ENCODE measurements around the gene ASAP3.

ASAP3 gene

DNA sequence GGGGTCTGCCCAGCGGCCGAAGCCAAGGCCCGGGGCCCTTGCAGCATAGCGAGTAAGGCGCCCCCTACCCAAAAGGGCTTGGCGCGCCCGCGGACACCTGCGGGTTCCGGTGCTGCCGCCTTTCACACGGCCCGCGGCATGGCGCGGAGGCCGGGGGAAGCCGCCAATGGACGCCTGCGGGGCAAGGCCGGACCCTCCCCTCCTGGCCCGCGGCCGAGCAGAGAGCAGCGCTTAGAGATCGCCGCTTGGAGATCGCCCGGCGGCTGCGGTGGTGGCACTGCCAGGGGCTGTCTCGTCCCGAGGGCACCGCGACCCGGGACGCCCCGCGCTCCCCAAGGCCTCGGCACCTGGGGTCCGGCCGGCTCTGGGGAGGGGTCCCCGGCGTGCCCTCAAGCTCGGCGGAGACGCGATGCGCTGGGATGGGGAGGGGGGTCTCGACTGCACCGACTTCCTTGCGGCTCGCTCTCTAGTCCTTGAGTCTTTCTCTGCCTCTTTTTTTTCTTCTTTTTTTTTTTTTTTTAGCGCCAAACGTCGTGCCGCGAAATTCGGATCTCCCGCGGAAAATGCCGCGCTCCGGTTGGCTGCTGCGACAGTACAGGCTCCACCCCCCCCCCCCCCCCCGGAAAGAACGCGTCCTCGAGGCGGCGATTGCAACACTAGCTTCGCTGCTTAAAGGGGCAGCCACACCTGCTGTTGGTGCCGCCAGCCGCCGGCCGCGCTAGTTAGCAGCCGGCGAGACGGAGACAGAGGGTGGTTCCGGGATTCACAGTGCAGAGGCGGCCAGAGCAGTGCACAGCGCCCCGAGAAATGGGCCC, 47.0 kb upstream of the ASAP3 start, which contains the start of gene E2F2:
Gene E2F2 (minus strand): TSS at position 487 of the 815 bp plus-strand sequence. CDS start 440 bp downstream, at position 47.
- Histone ChIP-seq H3K23ac (ENCODE audit: low read length in 2 of 2) (peak within 1 kb of the TSS in 1 of 2 experiments; percentile 92), H3K27me3 (ENCODE audit: control insufficient read depth in 1 of 2, insufficient read depth in 1 of 2, low read length in 2 of 2) (peaks cover 6 to 10% of the 10 kb centered on the region in 2 experiments)
- under 1% methylated on average over 60 of the region's 85 CpGs for WGBS

GRCh38 chr1:23530087-23530746, 46.2 kb upstream of the ASAP3 start:
- Histone ChIP-seq H3K18ac (ENCODE audit: low read depth in 1 of 2, low read length in 2 of 2) (no peak overlapping the region), H2BK12ac (ENCODE audit: low read length in 2 of 2) (no peak overlapping the region), H2BK5ac (ENCODE audit: low read depth, low read length, poor library complexity, severe bottlenecking) (no peak overlapping the region), H3K23ac (ENCODE audit: low read length in 2 of 2) (no peak overlapping the region), H3K4me3 (ENCODE audit: insufficient read depth in 1 of 2, low read depth in 1 of 2, low read length in 2 of 2) (peak overlapping the region; percentile 53 to 74), H3K36me3 (ENCODE audit: control insufficient read depth in 1 of 2, insufficient read depth in 2 of 2, low read depth in 1 of 2, low read length in 2 of 2) (no peaks in the 10 kb centered on the region), H3K4me1 (ENCODE audit: control insufficient read depth, insufficient read depth, low read depth, low read length) (peaks cover 16% of the 10 kb centered on the region), H3K4ac (ENCODE audit: low read depth in 1 of 2, low read length in 2 of 2) (no peak overlapping the region), H4K8ac (ENCODE audit: low read length) (no peak overlapping the region), H3K14ac (ENCODE audit: low read length in 2 of 2) (peak overlapping the region in 1 of 2 experiments; percentile 51), H3K27me3 (ENCODE audit: control insufficient read depth in 1 of 2, insufficient read depth in 1 of 2, low read length in 2 of 2) (peaks cover 6 to 10% of the 10 kb centered on the region in 2 experiments), H2BK15ac (ENCODE audit: low read depth, poor library complexity, severe bottlenecking) (no peak overlapping the region), H2AK5ac (ENCODE audit: low read length, severe bottlenecking) (no peak overlapping the region), H4K91ac (ENCODE audit: low read length) (no peak overlapping the region), H3K79me1 (replicated peaks; ENCODE audit: low read length, poor library complexity, severe bottlenecking) (peaks cover 5% of the 10 kb centered on the region), H2AFZ (ENCODE audit: low read depth, low read length) (peak overlapping the region; percentile 73), H3K4me2 (ENCODE audit: low read length, poor library complexity, severe bottlenecking) (peak overlapping the region; percentile 98), H2BK120ac (ENCODE audit: low read depth, low read length) (no peak overlapping the region), H3K9me3 (ENCODE audit: control insufficient read depth, low read length) (no peaks in the 10 kb centered on the region), H3K9ac (ENCODE audit: low read length) (no peak overlapping the region), H3K27ac (ENCODE audit: low read length, poor library complexity, severe bottlenecking) (no peak overlapping the region)
- DNase-seq = no peak
- WGBS = 45% methylated on average over 8 of the region's 22 CpGs

More for the DNA sequence above, 47.0 kb upstream of the ASAP3 start, which contains the start of gene E2F2:
- Histone ChIP-seq H4K91ac (ENCODE audit: low read length) (no peak within 1 kb of the TSS), H3K27ac (ENCODE audit: low read length, poor library complexity, severe bottlenecking) (no peak within 1 kb of the TSS), H3K4me1 (ENCODE audit: control insufficient read depth, insufficient read depth, low read depth, low read length) (peaks cover 17% of the 10 kb centered on the region), H2BK120ac (ENCODE audit: low read depth, low read length) (no peak within 1 kb of the TSS), H2AK5ac (ENCODE audit: low read length, severe bottlenecking) (no peak within 1 kb of the TSS), H2BK5ac (ENCODE audit: low read depth, low read length, poor library complexity, severe bottlenecking) (no peak within 1 kb of the TSS), H3K4me3 (ENCODE audit: insufficient read depth in 1 of 2, low read depth in 1 of 2, low read length in 2 of 2) (peak within 1 kb of the TSS; percentile 53 to 74), H4K8ac (ENCODE audit: low read length) (peak within 1 kb of the TSS; percentile 95), H3K9me3 (ENCODE audit: control insufficient read depth, low read length) (no peaks in the 10 kb centered on the region), H3K14ac (ENCODE audit: low read length in 2 of 2) (peak within 1 kb of the TSS in 1 of 2 experiments; percentile 51), H3K9ac (ENCODE audit: low read length) (peak within 1 kb of the TSS; percentile 58), H2AFZ (ENCODE audit: low read depth, low read length) (peak within 1 kb of the TSS; percentile 90), H2BK15ac (ENCODE audit: low read depth, poor library complexity, severe bottlenecking) (no peak within 1 kb of the TSS), H3K4ac (ENCODE audit: low read depth in 1 of 2, low read length in 2 of 2) (peak within 1 kb of the TSS; percentile 27 to 63), H3K4me2 (ENCODE audit: low read length, poor library complexity, severe bottlenecking) (peak within 1 kb of the TSS; percentile 98), H3K36me3 (ENCODE audit: control insufficient read depth in 1 of 2, insufficient read depth in 2 of 2, low read depth in 1 of 2, low read length in 2 of 2) (no peaks in the 10 kb centered on the region), H3K18ac (ENCODE audit: low read depth in 1 of 2, low read length in 2 of 2) (peak within 1 kb of the TSS in 1 of 2 experiments; percentile 64), H2BK12ac (ENCODE audit: low read length in 2 of 2) (peak within 1 kb of the TSS in 1 of 2 experiments; percentile 13), H3K79me1 (replicated peaks; ENCODE audit: low read length, poor library complexity, severe bottlenecking) (peaks cover 5% of the 10 kb centered on the region)
- DNase-seq = peak; percentile 87

DNA sequence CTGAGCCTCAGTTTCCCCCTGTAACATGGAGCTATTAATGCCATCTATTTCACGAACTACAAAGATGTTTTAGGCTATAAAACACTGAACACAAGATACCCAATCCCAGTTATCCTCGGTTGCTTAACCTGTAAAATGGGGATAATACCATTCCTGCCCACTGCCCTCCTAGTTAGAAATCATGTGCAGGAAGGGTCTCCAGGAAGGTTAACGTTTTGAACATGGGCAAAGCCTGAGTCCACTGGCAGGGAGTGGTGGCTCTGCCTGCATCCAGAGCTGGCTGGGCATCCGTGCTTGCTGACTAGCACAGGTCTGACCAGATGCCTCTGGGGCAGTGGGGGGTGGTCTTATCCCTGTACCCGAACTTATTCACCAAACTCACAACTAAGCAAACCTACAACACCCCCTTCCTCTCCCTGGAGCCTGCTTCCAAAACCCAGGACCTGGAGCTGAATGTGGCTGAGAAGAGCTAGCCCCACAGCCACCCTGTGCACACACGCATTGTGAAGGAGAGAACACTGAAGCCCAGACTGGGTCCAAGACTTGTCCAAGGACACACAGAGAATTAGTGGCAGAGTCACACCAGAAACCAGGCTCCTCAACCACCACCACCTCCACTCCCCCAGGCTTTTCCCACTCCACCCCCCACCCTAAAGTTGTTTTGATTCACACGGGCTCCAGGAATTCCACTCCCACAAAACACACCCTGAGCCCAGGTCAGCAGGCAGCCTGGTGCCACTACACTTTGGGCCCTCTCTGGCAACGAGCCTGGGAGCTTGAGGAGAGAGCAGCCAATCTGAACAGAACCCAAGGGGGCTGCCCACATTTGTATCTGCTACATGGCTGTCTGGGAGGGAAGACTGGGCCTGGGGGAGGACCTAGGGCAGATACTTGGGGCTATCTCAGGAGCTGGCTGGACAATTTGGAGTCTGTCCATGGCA, 45.4 kb upstream of the ASAP3 start:
- no peak overlapping the region for H2BK15ac ChIP-seq (ENCODE audit: low read depth, poor library complexity, severe bottlenecking)
- no peak overlapping the region for H2AFZ ChIP-seq (ENCODE audit: low read depth, low read length)
- H3K27me3 ChIP-seq (ENCODE audit: control insufficient read depth in 1 of 2, insufficient read depth in 1 of 2, low read length in 2 of 2) = peaks cover 6 to 10% of the 10 kb centered on the region in 2 experiments
- H4K8ac ChIP-seq (ENCODE audit: low read length) = no peak overlapping the region
- H3K36me3 ChIP-seq (ENCODE audit: control insufficient read depth in 1 of 2, insufficient read depth in 2 of 2, low read depth in 1 of 2, low read length in 2 of 2) = no peaks in the 10 kb centered on the region
- H2BK12ac ChIP-seq (ENCODE audit: low read length in 2 of 2) = no peak overlapping the region
- no peak for DNase-seq
- no peak overlapping the region for H3K4ac ChIP-seq (ENCODE audit: low read depth in 1 of 2, low read length in 2 of 2)
- no peak overlapping the region for H2BK120ac ChIP-seq (ENCODE audit: low read depth, low read length)
- H2AK5ac ChIP-seq (ENCODE audit: low read length, severe bottlenecking) = no peak overlapping the region
- H3K14ac ChIP-seq (ENCODE audit: low read length in 2 of 2) = no peak overlapping the region
- H3K4me3 ChIP-seq (ENCODE audit: insufficient read depth in 1 of 2, low read depth in 1 of 2, low read length in 2 of 2) = peak overlapping the region in 1 of 2 experiments; percentile 74
- H3K79me1 ChIP-seq (replicated peaks; ENCODE audit: low read length, poor library complexity, severe bottlenecking) = peaks cover 5% of the 10 kb centered on the region
- H3K18ac ChIP-seq (ENCODE audit: low read depth in 1 of 2, low read length in 2 of 2) = no peak overlapping the region
- H4K91ac ChIP-seq (ENCODE audit: low read length) = no peak overlapping the region
- peaks cover 17% of the 10 kb centered on the region for H3K4me1 ChIP-seq (ENCODE audit: control insufficient read depth, insufficient read depth, low read depth, low read length)
- H3K4me2 ChIP-seq (ENCODE audit: low read length, poor library complexity, severe bottlenecking) = no peak overlapping the region
- H3K9me3 ChIP-seq (ENCODE audit: control insufficient read depth, low read length) = no peaks in the 10 kb centered on the region
- no peak overlapping the region for H3K27ac ChIP-seq (ENCODE audit: low read length, poor library complexity, severe bottlenecking)
- H3K9ac ChIP-seq (ENCODE audit: low read length) = no peak overlapping the region
- 74% methylated on average over 8 of the region's 8 CpGs for WGBS
- H2BK5ac ChIP-seq (ENCODE audit: low read depth, low read length, poor library complexity, severe bottlenecking) = no peak overlapping the region
- no peak overlapping the region for H3K23ac ChIP-seq (ENCODE audit: low read length in 2 of 2)

Data from mesenchymal stem cell (in vitro differentiated cells and primary cell).